Left kidney (tissue), 2 donors: Measurements from ENCODE around the gene SPACA7. TPM values are rescaled to one million over a fixed set of nuclear protein-coding genes. Genes with fewer than 3 reads are reported as not detected.

ENCODE experiments used
- DNase-seq: peaks from one replicate; pipeline ENCODE4 v3.0.0-alpha.2; 2013
- polyA plus RNA-seq: library from polyadenylated mRNA; unstranded; fragments of 120-200 nt; gene quantifications from one replicate; pipeline ENCODE4 v1.2.1, GENCODE V29; 2013; ENCODE audit not compliant: insufficient read length

Gene SPACA7
- polyA plus RNA-seq, 1 donor = not detected

GRCh38 chr13:112466132-112467058 lies 90.2 kb downstream of the SPACA7 start:
- DNase-seq = no peak

- no peak for DNase-seq
These were observed 91.1 kb downstream of the SPACA7 start for GRCh38 chr13:112467236-112467635.

- DNase-seq = no peak
These were observed 91.9 kb downstream of the SPACA7 start for GRCh38 chr13:112468069-112468468.

- no peak for DNase-seq
These were observed 93.1 kb downstream of the SPACA7 start for GRCh38 chr13:112469071-112469745.

- no peak for DNase-seq
These were observed 97.7 kb downstream of the SPACA7 start for GRCh38 chr13:112473818-112474217.

GRCh38 chr13:112474869-112475268 lies 98.7 kb downstream of the SPACA7 start:
- no peak for DNase-seq

GRCh38 chr13:112475889-112476288 lies 99.7 kb downstream of the SPACA7 start:
- no peak for DNase-seq

- DNase-seq = no peak
These were observed 101.0 kb downstream of the SPACA7 start for GRCh38 chr13:112477070-112477619.

- no peak for DNase-seq
These were observed 103.2 kb downstream of the SPACA7 start for GRCh38 chr13:112479389-112479788.

GRCh38 chr13:112481458-112481857 lies 105.3 kb downstream of the SPACA7 start:
- no peak for DNase-seq

- DNase-seq = no peak
These were observed 107.1 kb downstream of the SPACA7 start for GRCh38 chr13:112483299-112483698.

Other genes starting within 250 kb of the SPACA7 start
- 41.9 TPM for gene TUBGCP3, start 211.8 kb downstream of the SPACA7 start, polyA plus RNA-seq